HEK293T (cell line): ENCODE results near the gene TTLL7.
A peak's percentile ranks its signal among the peaks of the same experiment; 100 is the strongest.

Source experiments
- CTCF ChIA-PET: fragments of 350-600 bp; formaldehyde crosslinking; extraction: SDS; loops from one replicate; lab custom pipeline; 2021; ENCODE audit warnings: antibody characterized with exemption, inconsistent platforms; lab: Yijun Ruan, JAX
- POLR2A ChIA-PET: fragments of 350-600 bp; formaldehyde crosslinking; extraction: SDS; loops from one replicate; lab custom pipeline; 2020; ENCODE audit warnings: antibody characterized with exemption, inconsistent platforms; lab: Yijun Ruan, JAX
- DNase-seq: peaks from one replicate; pipeline ENCODE4 v3.0.0; 2012; ENCODE audit warnings: mixed read lengths; ENCODE audit errors: extremely low spot score
- ARNT ChIP-seq: fragments of 450-650 bp; IDR thresholded peaks from 2 replicates; pipeline ENCODE4 v1.6.1; 2017; ENCODE audit warnings: mild to moderate bottlenecking
- BHLHE40 ChIP-seq: fragments of 450-650 bp; IDR thresholded peaks from 2 replicates; pipeline ENCODE4 v1.6.1; 2016; ENCODE audit warnings: mild to moderate bottlenecking, moderate library complexity, borderline replicate concordance
- CTBP1 ChIP-seq: fragments of 450-650 bp; IDR thresholded peaks from 2 replicates; pipeline ENCODE4 v1.6.1; 2016; ENCODE audit warnings: borderline replicate concordance
- ELF4 ChIP-seq: fragments of 450-650 bp; IDR thresholded peaks from 2 replicates; pipeline ENCODE4 v1.6.1; 2017; ENCODE audit warnings: antibody characterized with exemption
- FOXA1 ChIP-seq: fragments of 450-650 bp; IDR thresholded peaks from 2 replicates; pipeline ENCODE4 v1.6.1; 2016; ENCODE audit warnings: mild to moderate bottlenecking
- FOXK2 ChIP-seq: fragments of 450-650 bp; IDR thresholded peaks from 2 replicates; pipeline ENCODE4 v1.6.1; 2016; ENCODE audit warnings: mild to moderate bottlenecking
- FOXM1 ChIP-seq: fragments of 450-650 bp; IDR thresholded peaks from 2 replicates; pipeline ENCODE4 v1.6.1; 2017; ENCODE audit warnings: mild to moderate bottlenecking, borderline replicate concordance
- HDGF ChIP-seq: fragments of 450-650 bp; IDR thresholded peaks from 2 replicates; pipeline ENCODE4 v1.6.1; 2017; ENCODE audit warnings: antibody characterized with exemption, borderline replicate concordance
- L3MBTL2 ChIP-seq: fragments of 450-650 bp; conservative IDR thresholded peaks from 2 replicates; pipeline ENCODE4 v1.6.1; 2016; ENCODE audit warnings: mild to moderate bottlenecking
- LEF1 ChIP-seq: fragments of 450-650 bp; IDR thresholded peaks from 2 replicates; pipeline ENCODE4 v1.6.1; 2017; ENCODE audit warnings: mild to moderate bottlenecking, borderline replicate concordance
- NFRKB ChIP-seq: fragments of 450-650 bp; IDR thresholded peaks from 2 replicates; pipeline ENCODE4 v1.6.1; 2016; ENCODE audit warnings: mild to moderate bottlenecking, moderate library complexity
- SP1 ChIP-seq: fragments of 450-650 bp; IDR thresholded peaks from 2 replicates; pipeline ENCODE4 v1.6.1; 2017
- SUZ12 ChIP-seq: fragments of 450-650 bp; IDR thresholded peaks from 2 replicates; pipeline ENCODE4 v1.6.1; 2016; ENCODE audit warnings: mild to moderate bottlenecking
- TARDBP ChIP-seq: fragments of 450-650 bp; IDR thresholded peaks from 2 replicates; pipeline ENCODE4 v1.6.1; 2016
- ZNF384 ChIP-seq: fragments of 450-650 bp; IDR thresholded peaks from 2 replicates; pipeline ENCODE4 v1.6.1; 2016
- TF ChIP-seq, protein P1 (sequence below): fragments of 450-650 bp; IDR thresholded peaks from 2 replicates; pipeline ENCODE4 v1.6.1; 2016

TTLL7 gene

DNA sequence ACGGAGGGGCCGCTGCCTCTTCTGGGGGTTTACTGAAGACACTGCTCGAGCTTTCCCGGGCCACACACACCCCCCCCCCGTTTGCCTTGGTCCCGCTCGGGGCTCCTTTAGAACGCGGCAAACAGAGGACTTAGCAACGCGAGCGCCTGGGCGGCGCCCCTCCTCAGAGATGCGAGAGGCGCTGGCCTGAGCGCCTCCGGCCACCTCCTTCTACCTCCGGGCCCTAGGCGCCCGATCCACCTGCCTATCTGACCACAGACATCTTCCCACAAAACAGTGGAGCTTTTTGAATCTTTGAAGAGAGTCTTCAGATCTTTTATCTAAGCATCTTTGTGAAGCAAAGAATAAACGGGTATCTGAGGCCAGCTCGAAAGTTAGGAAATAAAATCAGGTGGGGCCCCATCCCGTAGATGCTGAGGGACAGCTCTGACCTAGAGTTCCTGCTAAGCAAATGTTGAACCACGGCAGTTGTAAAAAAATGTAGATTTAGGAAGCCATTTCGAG, 436 bp upstream of the TTLL7 start:
- TF ChIP-seq LEF1 (no peak), L3MBTL2 (peak; percentile 34)
- ChIA-PET POLR2A (interaction anchor here (1.0 to 1.5 kb wide), 2 partner anchors 9 to 379 kb away, joined by 3 read pairs; no protein-coding TSS in a partner anchor), CTCF (interaction anchor here (0.7 kb wide), 1 partner anchor 250 kb away, joined by 4 read pairs; no protein-coding TSS in a partner anchor)
- peak; percentile 86 for DNase-seq

DNA sequence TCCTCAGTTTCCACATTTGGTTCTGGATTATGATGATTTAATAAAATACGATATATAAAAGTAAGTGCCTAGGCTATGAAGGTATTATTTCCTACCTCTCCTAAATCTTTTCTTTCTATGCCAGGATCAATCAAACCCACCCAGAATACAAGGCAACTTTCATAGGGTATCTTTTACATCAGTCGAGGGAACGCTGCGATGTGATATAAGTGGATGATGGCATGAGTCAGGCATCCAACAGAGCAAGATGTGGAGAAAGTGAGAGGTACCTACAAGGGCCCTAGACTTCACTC, 781 bp downstream of the TTLL7 start:
- TF ChIP-seq FOXK2: no peak
- TF ChIP-seq LEF1: no peak
- TF ChIP-seq ELF4: no peak
- TF ChIP-seq ARNT: no peak
- TF ChIP-seq ZNF384: no peak
- ChIA-PET POLR2A (interaction anchor here (1.5 kb wide), 1 partner anchor 10 kb away, joined by 3 read pairs; no protein-coding TSS in a partner anchor), CTCF (no interaction called here)
- no peak for DNase-seq

DNA sequence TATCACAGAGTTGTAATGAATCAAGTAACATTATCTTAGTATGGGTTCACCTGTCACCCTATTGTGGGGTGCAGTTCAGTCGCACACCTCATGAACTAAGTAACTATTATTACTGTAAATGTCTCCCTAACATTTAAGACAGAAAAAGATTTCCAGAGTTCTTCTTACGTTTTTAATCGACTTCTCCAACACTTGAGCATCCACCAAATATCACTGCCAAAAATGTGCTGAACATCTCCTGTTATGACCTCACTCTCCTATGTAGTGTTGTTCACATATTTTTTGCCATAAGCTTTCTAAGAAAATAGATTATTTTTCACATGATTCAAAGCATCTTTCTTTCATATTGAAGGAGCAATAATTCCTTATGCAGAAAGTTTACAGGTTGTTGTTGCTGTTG, 1.3 kb downstream of the TTLL7 start:
- POLR2A ChIA-PET: no interaction called here
- TF ChIP-seq FOXM1 (no peak), BHLHE40 (no peak), SUZ12 (no peak), TARDBP (no peak), ZNF384 (no peak)
- no peak for DNase-seq

DNA sequence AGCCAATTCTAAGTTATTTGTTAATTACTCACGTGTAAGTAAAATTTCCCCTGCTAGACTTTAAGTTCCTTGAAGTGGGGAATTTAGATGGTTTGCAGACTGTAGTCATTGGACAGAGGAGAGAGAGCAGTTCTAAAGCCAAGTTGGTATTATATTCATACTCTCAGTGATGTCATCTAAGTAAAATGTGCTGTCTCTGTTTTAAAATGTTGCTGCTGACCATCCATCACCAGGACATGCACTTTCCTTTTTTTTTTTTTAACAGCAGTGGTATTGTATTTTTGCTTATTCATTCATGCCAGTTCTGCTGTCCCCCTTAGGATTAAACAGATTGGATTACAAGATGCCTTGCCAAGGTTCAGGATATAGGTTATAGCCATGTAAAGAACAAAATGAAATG, 2.3 kb downstream of the TTLL7 start:
- TF ChIP-seq FOXM1: no peak
- TF ChIP-seq L3MBTL2: no peak
- no peak for TF ChIP-seq ARNT
- no peak for TF ChIP-seq BHLHE40
- no peak for TF ChIP-seq FOXA1
- no peak for TF ChIP-seq LEF1
- no peak for TF ChIP-seq SUZ12
- TF ChIP-seq HDGF: no peak
- TF ChIP-seq, protein P1, sequence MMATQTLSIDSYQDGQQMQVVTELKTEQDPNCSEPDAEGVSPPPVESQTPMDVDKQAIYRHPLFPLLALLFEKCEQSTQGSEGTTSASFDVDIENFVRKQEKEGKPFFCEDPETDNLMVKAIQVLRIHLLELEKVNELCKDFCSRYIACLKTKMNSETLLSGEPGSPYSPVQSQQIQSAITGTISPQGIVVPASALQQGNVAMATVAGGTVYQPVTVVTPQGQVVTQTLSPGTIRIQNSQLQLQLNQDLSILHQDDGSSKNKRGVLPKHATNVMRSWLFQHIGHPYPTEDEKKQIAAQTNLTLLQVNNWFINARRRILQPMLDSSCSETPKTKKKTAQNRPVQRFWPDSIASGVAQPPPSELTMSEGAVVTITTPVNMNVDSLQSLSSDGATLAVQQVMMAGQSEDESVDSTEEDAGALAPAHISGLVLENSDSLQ: no peak
- no peak for TF ChIP-seq ZNF384
- no peak for TF ChIP-seq ELF4
- no peak for TF ChIP-seq NFRKB
- TF ChIP-seq CTBP1: no peak
- DNase-seq: no peak
- ChIA-PET POLR2A (no interaction called here), CTCF (no interaction called here)

More for the DNA sequence above, 1.3 kb downstream of the TTLL7 start:
- CTCF ChIA-PET: no interaction called here

DNA sequence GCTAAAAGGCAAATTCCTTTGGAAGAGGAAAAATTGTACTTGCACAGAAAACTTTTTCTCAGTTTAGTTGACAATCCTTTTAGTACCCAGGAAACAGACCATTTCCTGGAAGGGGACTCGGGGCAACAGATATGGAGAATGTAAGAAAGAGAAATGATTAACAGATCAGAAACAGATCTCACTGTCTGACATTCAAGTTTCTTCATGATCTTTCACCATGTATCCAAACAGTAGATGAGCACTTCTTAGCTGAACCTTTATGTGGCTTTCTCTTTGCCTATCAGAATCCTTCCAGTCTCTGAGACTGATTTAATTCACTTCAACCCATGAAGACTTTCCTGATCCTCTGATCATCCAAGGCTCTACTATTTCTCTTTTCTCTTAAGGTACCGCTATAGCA, 2.7 kb downstream of the TTLL7 start:
- DNase-seq: no peak
- ChIA-PET CTCF (no interaction called here), POLR2A (no interaction called here)
- TF ChIP-seq LEF1: no peak
- TF ChIP-seq FOXK2: no peak
- no peak for TF ChIP-seq CTBP1
- TF ChIP-seq FOXA1: no peak
- no peak for TF ChIP-seq TARDBP
- TF ChIP-seq SP1: no peak
- no peak for TF ChIP-seq HDGF
- TF ChIP-seq ELF4: no peak
- TF ChIP-seq ZNF384: no peak
- TF ChIP-seq ARNT: no peak
- no peak for TF ChIP-seq NFRKB
- TF ChIP-seq, protein P1: no peak

DNA sequence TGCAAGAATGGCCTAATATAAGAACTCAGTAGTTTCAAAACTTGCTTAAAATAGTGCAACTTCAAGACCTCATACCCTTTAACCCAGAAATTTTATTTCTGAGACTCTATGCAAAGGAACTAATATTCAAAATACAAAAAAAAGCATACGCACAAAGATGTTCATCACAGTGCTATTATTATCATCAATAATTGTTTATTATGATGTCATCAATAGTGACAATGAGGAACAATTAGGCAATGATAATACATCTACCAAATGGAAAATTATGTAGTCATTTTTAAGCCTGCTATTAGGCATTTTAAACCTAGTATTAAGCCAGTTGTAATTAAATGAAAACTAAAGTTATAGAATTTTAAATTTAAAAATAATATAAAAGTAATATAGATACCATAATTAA, 3.3 kb downstream of the TTLL7 start:
- CTCF ChIA-PET: no interaction called here
- DNase-seq: no peak
- POLR2A ChIA-PET: no interaction called here
- TF ChIP-seq LEF1: no peak
- TF ChIP-seq CTBP1: no peak

DNA sequence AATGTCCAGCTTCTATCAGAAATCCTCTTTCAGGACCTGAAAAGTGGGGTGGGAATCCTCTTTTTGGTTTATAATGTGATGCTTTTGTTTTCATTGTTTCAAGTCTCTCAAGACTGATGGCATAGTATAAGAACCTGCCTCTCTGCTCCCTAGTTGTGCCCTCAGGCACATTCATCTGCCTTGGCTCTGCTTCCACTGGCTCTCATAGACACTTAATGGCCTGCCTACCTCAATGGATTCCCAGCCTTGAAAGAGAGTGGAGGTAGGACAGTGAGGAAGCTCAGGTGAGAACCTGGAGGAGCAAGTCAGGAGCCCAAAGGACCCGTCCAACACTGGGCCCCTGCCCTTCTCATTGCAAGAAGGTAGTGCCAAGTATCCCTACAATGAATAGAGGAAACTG, 4.8 kb downstream of the TTLL7 start:
- no peak for DNase-seq
- POLR2A ChIA-PET: no interaction called here
- no peak for TF ChIP-seq CTBP1
- TF ChIP-seq, protein P1: no peak
- TF ChIP-seq FOXM1: no peak
- no peak for TF ChIP-seq LEF1
- no peak for TF ChIP-seq FOXK2
- no peak for TF ChIP-seq ZNF384
- no peak for TF ChIP-seq L3MBTL2
- no peak for TF ChIP-seq NFRKB
- no peak for TF ChIP-seq TARDBP
- TF ChIP-seq ARNT: no peak
- TF ChIP-seq SUZ12: no peak
- no peak for TF ChIP-seq ELF4
- CTCF ChIA-PET: no interaction called here
